Measurements from ENCODE around the gene MEIOC.

The MEIOC gene

GRCh38 chr17:44719444-44719843, 63.2 kb downstream of the MEIOC start:
- DNase-seq, result no peak

GRCh38 chr17:44722254-44722653, 66.0 kb downstream of the MEIOC start:
- DNase-seq, result no peak

All from NCI-H2081 (cell line).